GM23338 (cell line): ENCODE measurements around the gene RPS6KC1. TPM values are rescaled to one million over a fixed set of nuclear protein-coding genes. Genes with fewer than 3 reads are reported as not detected.

Source experiments
- ATAC-seq: fragments of 200-7000 bp; cut with Tn5 transposase; 3 replicates; pipeline ENCODE4 v1.9.1; 2020
- DNase-seq: peaks from one replicate; pipeline ENCODE4 v3.0.0-alpha.2; 2015; ENCODE audit warnings: low spot score
- H2AFZ ChIP-seq: fragments of 200-600 bp; sonication (generic); 2 replicates; pipeline ENCODE4 v1.8.0; 2016; ENCODE audit warnings: antibody characterized with exemption, mild to moderate bottlenecking, moderate library complexity
- H3F3A ChIP-seq: fragments of 200-600 bp; sonication (generic); replicated peaks from 2 replicates; pipeline ENCODE4 v1.8.0; 2017; ENCODE audit warnings: antibody characterized with exemption, mixed run types, low read depth
- H3K27ac ChIP-seq: fragments of 200-600 bp; sonication (generic); 2 replicates; pipeline ENCODE4 v1.6.1; 2016; ENCODE audit warnings: low read depth
- H3K27me3 ChIP-seq: fragments of 200-600 bp; sonication (generic); 2 replicates; pipeline ENCODE4 v1.8.0; 2016; ENCODE audit warnings: mild to moderate bottlenecking, mixed run types, moderate library complexity; ENCODE audit not compliant: insufficient read depth
- H3K36me3 ChIP-seq: fragments of 200-600 bp; sonication (generic); 2 replicates; pipeline ENCODE4 v1.8.0; 2016; ENCODE audit warnings: mild to moderate bottlenecking; ENCODE audit not compliant: insufficient read depth
- H3K4me1 ChIP-seq: fragments of 200-600 bp; sonication (generic); 2 replicates; pipeline ENCODE4 v1.8.0; 2016; ENCODE audit warnings: mild to moderate bottlenecking, moderate library complexity; ENCODE audit not compliant: insufficient read depth
- H3K4me2 ChIP-seq: fragments of 200-600 bp; sonication (generic); 2 replicates; pipeline ENCODE4 v1.7.1; 2017; ENCODE audit warnings: mixed run types
- H3K4me3 ChIP-seq: fragments of 200-600 bp; sonication (generic); 2 replicates; pipeline ENCODE4 v1.6.1; 2016; ENCODE audit warnings: mixed run types
- H3K79me2 ChIP-seq: fragments of 200-600 bp; sonication (generic); replicated peaks from 2 replicates; pipeline ENCODE4 v1.8.0; 2017; ENCODE audit warnings: mild to moderate bottlenecking; ENCODE audit not compliant: insufficient read depth
- H3K9me2 ChIP-seq: fragments of 200-600 bp; sonication (generic); 2 replicates; pipeline ENCODE4 v1.8.0; 2017; ENCODE audit not compliant: insufficient read depth
- H4K20me1 ChIP-seq: fragments of 200-600 bp; sonication (generic); replicated peaks from 2 replicates; pipeline ENCODE4 v1.8.0; 2017; ENCODE audit warnings: mild to moderate bottlenecking; ENCODE audit not compliant: insufficient read depth
- H3K27ac Mint-ChIP-seq: 2 replicates; pipeline ENCODE4 v1.8.0; 2020; ENCODE audit warnings: inconsistent platforms, mild to moderate bottlenecking, moderate library complexity, mixed read lengths
- H3K27me3 Mint-ChIP-seq: 3 replicates; pipeline ENCODE4 v1.8.0; 2022; ENCODE audit warnings: low read depth, mild to moderate bottlenecking, moderate library complexity, mixed read lengths, inconsistent platforms; ENCODE audit not compliant: insufficient read depth, poor library complexity
- H3K36me3 Mint-ChIP-seq: 3 replicates; pipeline ENCODE4 v1.8.0; 2021; ENCODE audit warnings: low read depth, mild to moderate bottlenecking, inconsistent platforms, moderate library complexity, mixed read lengths
- H3K4me1 Mint-ChIP-seq: 3 replicates; pipeline ENCODE4 v1.8.0; 2020; ENCODE audit warnings: mild to moderate bottlenecking, inconsistent platforms, mixed read lengths
- H3K4me3 Mint-ChIP-seq: 3 replicates; pipeline ENCODE4 v1.8.0; 2021; ENCODE audit warnings: moderate library complexity, mild to moderate bottlenecking, inconsistent platforms, mixed read lengths
- H3K9me3 Mint-ChIP-seq: 3 replicates; pipeline ENCODE4 v1.8.0; 2020; ENCODE audit warnings: moderate library complexity, mild to moderate bottlenecking, inconsistent platforms, mixed read lengths
- CREB1 ChIP-seq: fragments of 250-450 bp; sonication (Bioruptor Pico); IDR thresholded peaks from 2 replicates; pipeline ENCODE4 v1.5.0; 2020; ENCODE audit warnings: low read depth, mild to moderate bottlenecking, moderate library complexity
- CTCF ChIP-seq, 2 experiments: fragments of 200-600 bp in 1 of 2; sonication (generic) in 1 of 2; conservative IDR thresholded peaks; 2 replicates each; pipeline versions ENCODE4 v1.5.1 to v1.6.1; 2016 to 2017; ENCODE audit warnings: antibody characterized with exemption in 2 of 2, low read depth in 2 of 2, mild to moderate bottlenecking in 2 of 2, moderate library complexity in 1 of 2
- EZH2 ChIP-seq: fragments of 200-600 bp; sonication (generic); IDR thresholded peaks from one replicate; pipeline ENCODE4 v1.8.0; 2017; ENCODE audit warnings: antibody characterized with exemption, mild to moderate bottlenecking, low read depth; ENCODE audit not compliant: unreplicated experiment
- EZH2phosphoT487 ChIP-seq: fragments of 200-600 bp; sonication (generic); IDR thresholded peaks from one replicate; pipeline ENCODE4 v1.8.1; 2018; ENCODE audit warnings: antibody characterized with exemption; ENCODE audit not compliant: unreplicated experiment
- JUNB ChIP-seq: IDR thresholded peaks from one replicate; pipeline ENCODE4 v1.6.1; 2016; ENCODE audit warnings: antibody characterized with exemption; ENCODE audit not compliant: unreplicated experiment
- NANOG ChIP-seq: IDR thresholded peaks from 2 replicates; pipeline ENCODE4 v1.6.1; 2016; ENCODE audit warnings: antibody characterized with exemption, borderline replicate concordance
- POLR2AphosphoS5 ChIP-seq: IDR thresholded peaks from 2 replicates; pipeline ENCODE4 v1.6.1; 2016; ENCODE audit warnings: antibody characterized with exemption, low read depth
- STAT1 ChIP-seq: IDR thresholded peaks from one replicate; pipeline ENCODE4 v1.6.1; 2016; ENCODE audit warnings: antibody characterized with exemption; ENCODE audit not compliant: unreplicated experiment
- ZNF114 ChIP-seq: fragments of 250-450 bp; sonication (Bioruptor Pico); IDR thresholded peaks from 2 replicates; pipeline ENCODE4 v1.5.0; 2020; ENCODE audit warnings: mild to moderate bottlenecking, moderate library complexity
- ZNF331 ChIP-seq: fragments of 250-450 bp; sonication (Bioruptor Pico); IDR thresholded peaks from 2 replicates; pipeline ENCODE4 v1.5.0; 2020; ENCODE audit warnings: low read depth, mild to moderate bottlenecking, moderate library complexity
- polyA plus RNA-seq: library from polyadenylated mRNA; unstranded; fragments of >200 nt; fragmentation: Nextera tagmentation; extraction: Ambion mirVana; gene quantifications from 2 replicates; pipeline ENCODE4 v1.2.1, GENCODE V29; 2016
- total RNA-seq: library from RNA; depleted of rRNA; stranded (reverse); fragments of >200 nt; shearing (Covaris generic); gene quantifications from 2 replicates; pipeline ENCODE4 v1.2.3, GENCODE V29; 2014
- TF ChIP-seq, protein P1 (sequence below): IDR thresholded peaks from one replicate; pipeline ENCODE4 v1.6.1; 2018; ENCODE audit warnings: antibody characterized with exemption; ENCODE audit not compliant: unreplicated experiment
- TF ChIP-seq, protein P2 (sequence below): IDR thresholded peaks from 2 replicates; pipeline ENCODE4 v1.6.1; 2016; ENCODE audit warnings: antibody characterized with exemption
- TF ChIP-seq, protein P3 (sequence below): fragments of 250-450 bp; sonication (Bioruptor Pico); IDR thresholded peaks from 2 replicates; pipeline ENCODE4 v1.5.0; 2020; ENCODE audit warnings: mild to moderate bottlenecking, moderate library complexity

RPS6KC1 gene
- total and polyA plus RNA-seq, 2 experiments from 2014 or later: 7.9 to 24.9 TPM

GRCh38 chr1:213067352-213067751, 16.3 kb downstream of the RPS6KC1 start:
- Histone ChIP-seq H3K79me2 (peaks cover 38% of the 10 kb centered on the region; the same call in 1 of the 2 replicates), H3K4me2 (no peak overlapping the region), H3K27ac (no peak overlapping the region), H3K9me2 (no peaks in the 10 kb centered on the region), H2AFZ (no peak overlapping the region), H3K27me3 (no peaks in the 10 kb centered on the region), H3K4me3 (no peak overlapping the region), H3F3A (no peaks in the 10 kb centered on the region), H3K36me3 (no peaks in the 10 kb centered on the region), H3K4me1 (peaks cover 11% of the 10 kb centered on the region), H4K20me1 (peaks cover 4% of the 10 kb centered on the region; the same call in 1 of the 2 replicates)
- Mint-ChIP-seq H3K4me3 (no peak overlapping the region), H3K36me3 (no peaks in the 10 kb centered on the region), H3K27ac (no peak overlapping the region), H3K9me3 (no peaks in the 10 kb centered on the region), H3K4me1 (peaks cover 20% of the 10 kb centered on the region), H3K27me3 (peaks cover 5% of the 10 kb centered on the region)
- TF ChIP-seq EZH2 (no peak), CTCF (conservative IDR thresholded peaks at IDR 0.05; ENCODE audit: low read depth in 2 of 2) (no peak), ZNF114 (CRISPR knock-in tag) (no peak), ZNF331 (CRISPR knock-in tag) (no peak), STAT1 (no peak), POLR2AphosphoS5 (no peak), EZH2phosphoT487 (no peak), CREB1 (CRISPR knock-in tag) (no peak), NANOG (no peak), JUNB (no peak)
- TF ChIP-seq, protein P1, sequence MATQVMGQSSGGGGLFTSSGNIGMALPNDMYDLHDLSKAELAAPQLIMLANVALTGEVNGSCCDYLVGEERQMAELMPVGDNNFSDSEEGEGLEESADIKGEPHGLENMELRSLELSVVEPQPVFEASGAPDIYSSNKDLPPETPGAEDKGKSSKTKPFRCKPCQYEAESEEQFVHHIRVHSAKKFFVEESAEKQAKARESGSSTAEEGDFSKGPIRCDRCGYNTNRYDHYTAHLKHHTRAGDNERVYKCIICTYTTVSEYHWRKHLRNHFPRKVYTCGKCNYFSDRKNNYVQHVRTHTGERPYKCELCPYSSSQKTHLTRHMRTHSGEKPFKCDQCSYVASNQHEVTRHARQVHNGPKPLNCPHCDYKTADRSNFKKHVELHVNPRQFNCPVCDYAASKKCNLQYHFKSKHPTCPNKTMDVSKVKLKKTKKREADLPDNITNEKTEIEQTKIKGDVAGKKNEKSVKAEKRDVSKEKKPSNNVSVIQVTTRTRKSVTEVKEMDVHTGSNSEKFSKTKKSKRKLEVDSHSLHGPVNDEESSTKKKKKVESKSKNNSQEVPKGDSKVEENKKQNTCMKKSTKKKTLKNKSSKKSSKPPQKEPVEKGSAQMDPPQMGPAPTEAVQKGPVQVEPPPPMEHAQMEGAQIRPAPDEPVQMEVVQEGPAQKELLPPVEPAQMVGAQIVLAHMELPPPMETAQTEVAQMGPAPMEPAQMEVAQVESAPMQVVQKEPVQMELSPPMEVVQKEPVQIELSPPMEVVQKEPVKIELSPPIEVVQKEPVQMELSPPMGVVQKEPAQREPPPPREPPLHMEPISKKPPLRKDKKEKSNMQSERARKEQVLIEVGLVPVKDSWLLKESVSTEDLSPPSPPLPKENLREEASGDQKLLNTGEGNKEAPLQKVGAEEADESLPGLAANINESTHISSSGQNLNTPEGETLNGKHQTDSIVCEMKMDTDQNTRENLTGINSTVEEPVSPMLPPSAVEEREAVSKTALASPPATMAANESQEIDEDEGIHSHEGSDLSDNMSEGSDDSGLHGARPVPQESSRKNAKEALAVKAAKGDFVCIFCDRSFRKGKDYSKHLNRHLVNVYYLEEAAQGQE: no peak
- TF ChIP-seq, protein P2, sequence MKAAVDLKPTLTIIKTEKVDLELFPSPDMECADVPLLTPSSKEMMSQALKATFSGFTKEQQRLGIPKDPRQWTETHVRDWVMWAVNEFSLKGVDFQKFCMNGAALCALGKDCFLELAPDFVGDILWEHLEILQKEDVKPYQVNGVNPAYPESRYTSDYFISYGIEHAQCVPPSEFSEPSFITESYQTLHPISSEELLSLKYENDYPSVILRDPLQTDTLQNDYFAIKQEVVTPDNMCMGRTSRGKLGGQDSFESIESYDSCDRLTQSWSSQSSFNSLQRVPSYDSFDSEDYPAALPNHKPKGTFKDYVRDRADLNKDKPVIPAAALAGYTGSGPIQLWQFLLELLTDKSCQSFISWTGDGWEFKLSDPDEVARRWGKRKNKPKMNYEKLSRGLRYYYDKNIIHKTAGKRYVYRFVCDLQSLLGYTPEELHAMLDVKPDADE: no peak
- TF ChIP-seq, protein P3, sequence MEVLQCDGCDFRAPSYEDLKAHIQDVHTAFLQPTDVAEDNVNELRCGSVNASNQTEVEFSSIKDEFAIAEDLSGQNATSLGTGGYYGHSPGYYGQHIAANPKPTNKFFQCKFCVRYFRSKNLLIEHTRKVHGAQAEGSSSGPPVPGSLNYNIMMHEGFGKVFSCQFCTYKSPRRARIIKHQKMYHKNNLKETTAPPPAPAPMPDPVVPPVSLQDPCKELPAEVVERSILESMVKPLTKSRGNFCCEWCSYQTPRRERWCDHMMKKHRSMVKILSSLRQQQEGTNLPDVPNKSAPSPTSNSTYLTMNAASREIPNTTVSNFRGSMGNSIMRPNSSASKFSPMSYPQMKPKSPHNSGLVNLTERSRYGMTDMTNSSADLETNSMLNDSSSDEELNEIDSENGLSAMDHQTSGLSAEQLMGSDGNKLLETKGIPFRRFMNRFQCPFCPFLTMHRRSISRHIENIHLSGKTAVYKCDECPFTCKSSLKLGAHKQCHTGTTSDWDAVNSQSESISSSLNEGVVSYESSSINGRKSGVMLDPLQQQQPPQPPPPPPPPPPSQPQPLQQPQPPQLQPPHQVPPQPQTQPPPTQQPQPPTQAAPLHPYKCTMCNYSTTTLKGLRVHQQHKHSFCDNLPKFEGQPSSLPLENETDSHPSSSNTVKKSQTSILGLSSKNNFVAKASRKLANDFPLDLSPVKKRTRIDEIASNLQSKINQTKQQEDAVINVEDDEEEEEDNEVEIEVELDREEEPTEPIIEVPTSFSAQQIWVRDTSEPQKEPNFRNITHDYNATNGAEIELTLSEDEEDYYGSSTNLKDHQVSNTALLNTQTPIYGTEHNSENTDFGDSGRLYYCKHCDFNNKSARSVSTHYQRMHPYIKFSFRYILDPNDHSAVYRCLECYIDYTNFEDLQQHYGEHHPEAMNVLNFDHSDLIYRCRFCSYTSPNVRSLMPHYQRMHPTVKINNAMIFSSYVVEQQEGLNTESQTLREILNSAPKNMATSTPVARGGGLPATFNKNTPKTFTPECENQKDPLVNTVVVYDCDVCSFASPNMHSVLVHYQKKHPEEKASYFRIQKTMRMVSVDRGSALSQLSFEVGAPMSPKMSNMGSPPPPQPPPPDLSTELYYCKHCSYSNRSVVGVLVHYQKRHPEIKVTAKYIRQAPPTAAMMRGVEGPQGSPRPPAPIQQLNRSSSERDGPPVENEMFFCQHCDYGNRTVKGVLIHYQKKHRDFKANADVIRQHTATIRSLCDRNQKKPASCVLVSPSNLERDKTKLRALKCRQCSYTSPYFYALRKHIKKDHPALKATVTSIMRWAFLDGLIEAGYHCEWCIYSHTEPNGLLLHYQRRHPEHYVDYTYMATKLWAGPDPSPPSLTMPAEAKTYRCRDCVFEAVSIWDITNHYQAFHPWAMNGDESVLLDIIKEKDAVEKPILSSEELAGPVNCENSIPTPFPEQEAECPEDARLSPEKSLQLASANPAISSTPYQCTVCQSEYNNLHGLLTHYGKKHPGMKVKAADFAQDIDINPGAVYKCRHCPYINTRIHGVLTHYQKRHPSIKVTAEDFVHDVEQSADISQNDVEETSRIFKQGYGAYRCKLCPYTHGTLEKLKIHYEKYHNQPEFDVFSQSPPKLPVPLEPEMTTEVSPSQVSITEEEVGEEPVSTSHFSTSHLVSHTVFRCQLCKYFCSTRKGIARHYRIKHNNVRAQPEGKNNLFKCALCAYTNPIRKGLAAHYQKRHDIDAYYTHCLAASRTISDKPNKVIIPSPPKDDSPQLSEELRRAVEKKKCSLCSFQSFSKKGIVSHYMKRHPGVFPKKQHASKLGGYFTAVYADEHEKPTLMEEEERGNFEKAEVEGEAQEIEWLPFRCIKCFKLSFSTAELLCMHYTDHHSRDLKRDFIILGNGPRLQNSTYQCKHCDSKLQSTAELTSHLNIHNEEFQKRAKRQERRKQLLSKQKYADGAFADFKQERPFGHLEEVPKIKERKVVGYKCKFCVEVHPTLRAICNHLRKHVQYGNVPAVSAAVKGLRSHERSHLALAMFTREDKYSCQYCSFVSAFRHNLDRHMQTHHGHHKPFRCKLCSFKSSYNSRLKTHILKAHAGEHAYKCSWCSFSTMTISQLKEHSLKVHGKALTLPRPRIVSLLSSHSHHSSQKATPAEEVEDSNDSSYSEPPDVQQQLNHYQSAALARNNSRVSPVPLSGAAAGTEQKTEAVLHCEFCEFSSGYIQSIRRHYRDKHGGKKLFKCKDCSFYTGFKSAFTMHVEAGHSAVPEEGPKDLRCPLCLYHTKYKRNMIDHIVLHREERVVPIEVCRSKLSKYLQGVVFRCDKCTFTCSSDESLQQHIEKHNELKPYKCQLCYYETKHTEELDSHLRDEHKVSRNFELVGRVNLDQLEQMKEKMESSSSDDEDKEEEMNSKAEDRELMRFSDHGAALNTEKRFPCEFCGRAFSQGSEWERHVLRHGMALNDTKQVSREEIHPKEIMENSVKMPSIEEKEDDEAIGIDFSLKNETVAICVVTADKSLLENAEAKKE (CRISPR knock-in tag): no peak
- ATAC-seq: no peak
- DNase-seq: no peak
